NCI-H2171 (cell line): Measurements from ENCODE around the gene ACTR6.
"Not testable (repeated sequence)": the region's sequence is repeated elsewhere in the genome, so short reads cannot be mapped to it uniquely, and the experiment has no call there.

Experiments
- DNase-seq: peaks from one replicate; lab custom pipeline; 2025; lab: John Stamatoyannopoulos, UW

ACTR6 gene

DNA sequence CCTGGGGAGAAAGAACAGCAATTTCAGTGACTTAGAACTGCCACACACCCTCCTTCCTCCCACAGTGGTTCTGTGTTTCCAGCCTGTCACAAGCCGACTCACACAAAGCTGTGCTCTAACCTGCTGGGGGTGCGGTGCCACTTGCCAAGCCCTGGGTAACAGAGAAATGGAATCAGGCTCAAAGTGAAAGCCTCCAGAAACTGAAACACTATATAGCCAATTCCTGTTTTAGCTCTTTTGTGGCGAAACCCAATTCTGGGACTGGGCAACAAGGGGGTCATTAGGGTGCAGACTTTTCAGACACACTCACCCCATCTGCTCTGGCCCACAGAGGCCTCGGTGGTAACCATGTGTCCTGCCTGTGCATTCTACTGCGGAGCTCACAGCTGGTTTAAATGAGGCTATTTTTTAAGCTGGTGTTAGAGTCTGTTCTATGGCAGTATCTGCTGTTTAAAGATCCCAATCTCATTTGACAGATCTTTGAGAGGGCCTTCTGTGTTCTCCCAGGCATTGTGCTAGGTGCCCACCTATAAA lies 15.2 kb upstream of the ACTR6 start:
- no peak for DNase-seq

- DNase-seq = no peak
Observed at GRCh38 chr12:100186071-100186470, 14.5 kb upstream of the ACTR6 start.

- no peak for DNase-seq
Observed at GRCh38 chr12:100187068-100187467, 13.5 kb upstream of the ACTR6 start.

- no peak for DNase-seq
Observed at GRCh38 chr12:100187857-100188519, 12.6 kb upstream of the ACTR6 start.

GRCh38 chr12:100188888-100189635 lies 11.6 kb upstream of the ACTR6 start:
- DNase-seq = not testable (repeated sequence)

DNA sequence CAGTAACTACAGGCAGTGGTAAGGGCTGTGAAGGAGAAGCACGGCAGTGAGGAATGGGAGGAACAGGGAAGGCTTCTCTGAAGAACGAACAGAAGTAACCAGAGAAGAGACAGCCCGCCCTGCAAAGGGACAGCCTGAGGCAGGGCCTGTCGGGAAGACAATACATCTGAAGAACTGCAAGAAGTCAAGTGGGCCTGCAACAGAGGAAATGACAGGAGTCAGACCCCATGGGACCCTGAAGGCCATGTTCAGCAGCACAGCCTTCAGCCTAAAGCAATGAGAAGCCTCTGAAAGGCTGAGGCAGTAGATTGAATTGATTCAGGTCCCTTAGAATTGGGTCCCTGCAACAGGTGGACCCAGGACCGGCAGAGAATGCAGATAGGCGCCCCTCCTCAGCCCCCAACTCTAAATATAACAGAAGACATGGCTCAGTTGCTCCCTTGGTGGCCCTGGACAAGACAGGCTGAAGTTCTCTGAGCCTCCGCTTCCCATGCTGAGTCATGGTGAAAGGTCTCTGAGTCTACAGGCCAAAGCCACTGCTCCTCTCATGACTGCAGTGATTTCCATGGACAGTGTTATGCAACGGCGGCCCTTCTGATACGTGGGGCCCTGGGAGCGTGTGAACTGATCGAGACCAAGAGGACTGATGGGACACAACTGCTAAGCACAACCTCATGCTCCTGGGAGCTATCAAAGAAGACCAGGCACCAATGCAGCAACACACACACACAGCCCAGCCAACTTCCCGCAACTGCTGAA lies 10.8 kb upstream of the ACTR6 start:
- no peak for DNase-seq

- no peak for DNase-seq
Observed at GRCh38 chr12:100193085-100193484, 7.5 kb upstream of the ACTR6 start.

GRCh38 chr12:100197486-100197885 lies 3.1 kb upstream of the ACTR6 start:
- no peak for DNase-seq

GRCh38 chr12:100199023-100199346 lies 1.6 kb upstream of the ACTR6 start:
- DNase-seq = no peak

DNA sequence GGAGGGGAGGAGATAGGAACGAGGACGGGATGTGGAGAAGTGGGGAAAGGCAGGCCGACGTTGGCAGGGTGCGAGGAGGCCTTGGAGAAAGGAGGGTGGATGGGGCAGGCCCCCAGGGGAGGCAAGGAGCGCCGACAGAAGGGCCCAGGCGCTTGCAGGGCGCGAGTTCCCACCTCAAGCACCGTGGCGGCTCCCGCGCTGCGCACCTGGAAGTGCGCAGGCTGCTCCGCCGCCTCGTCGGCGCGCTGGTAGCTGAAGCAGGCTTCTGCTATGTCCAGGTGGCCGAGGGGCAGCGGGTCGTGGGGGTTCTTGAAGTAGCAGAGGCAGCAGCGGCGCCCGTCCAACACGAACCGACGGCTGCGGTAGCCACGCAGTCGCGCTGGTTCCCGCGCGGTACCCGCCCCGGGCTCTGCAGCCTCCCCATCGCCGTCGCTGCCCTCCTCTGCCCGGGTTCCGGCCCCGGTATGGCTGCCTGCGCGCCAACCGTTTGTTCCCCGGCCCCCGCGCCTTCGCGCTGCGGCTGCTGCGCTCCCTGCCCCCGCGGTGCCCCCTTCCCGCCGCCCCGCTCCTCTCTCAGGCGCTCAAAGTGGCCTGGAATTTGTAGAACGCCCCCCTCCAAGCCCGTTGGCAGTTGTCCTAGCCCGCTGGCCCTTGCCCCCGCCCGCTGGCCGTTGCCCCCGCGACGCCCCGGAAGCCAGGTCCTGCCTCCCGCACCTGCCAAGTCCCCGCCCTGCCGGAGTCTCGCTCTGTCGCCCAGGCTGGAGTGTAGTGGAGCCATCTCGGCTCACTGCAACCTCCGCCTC lies 1.1 kb upstream of the ACTR6 start:
- DNase-seq = peak; percentile 56

DNA sequence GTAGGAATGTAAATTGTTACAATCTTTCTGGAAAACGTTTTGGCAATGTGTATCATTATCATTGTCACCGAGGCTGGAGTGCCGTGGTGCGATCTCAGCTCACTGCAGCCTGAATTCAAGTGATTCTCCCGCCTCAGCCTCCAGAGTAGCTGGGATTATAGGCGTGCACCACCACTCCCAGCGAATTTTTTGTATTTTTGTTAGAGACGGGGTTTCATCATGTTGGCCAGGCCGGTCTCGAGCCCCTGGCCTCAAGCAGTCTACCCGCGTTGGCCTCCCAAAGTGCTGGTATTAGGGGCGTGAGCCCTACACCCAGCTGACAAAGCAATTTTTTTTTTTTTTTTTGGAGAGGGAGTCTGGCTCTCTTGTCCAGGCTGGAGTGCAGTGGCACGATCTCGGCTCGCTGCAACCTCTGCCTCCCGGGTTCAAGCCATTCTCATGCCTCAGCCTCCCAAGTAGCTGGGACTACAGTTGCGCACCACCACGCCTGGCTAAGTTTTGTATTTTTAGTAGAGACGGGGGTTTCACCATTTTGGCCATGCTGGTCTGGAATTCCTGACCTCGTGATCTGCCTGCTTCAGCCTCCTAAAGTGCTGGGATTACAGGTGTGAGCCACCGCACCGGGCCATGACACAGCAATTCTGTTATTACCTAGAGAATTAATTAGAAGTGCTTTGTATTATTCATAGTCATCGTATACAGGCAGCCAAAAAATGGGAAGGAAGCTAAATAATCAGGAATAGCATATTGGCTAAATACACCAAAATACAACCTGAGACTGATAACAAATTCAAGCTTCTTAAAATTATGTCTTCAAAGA lies 1.2 kb downstream of the ACTR6 start:
- no peak for DNase-seq

- no peak for DNase-seq
Observed at GRCh38 chr12:100207311-100207710, 6.7 kb downstream of the ACTR6 start.

DNA sequence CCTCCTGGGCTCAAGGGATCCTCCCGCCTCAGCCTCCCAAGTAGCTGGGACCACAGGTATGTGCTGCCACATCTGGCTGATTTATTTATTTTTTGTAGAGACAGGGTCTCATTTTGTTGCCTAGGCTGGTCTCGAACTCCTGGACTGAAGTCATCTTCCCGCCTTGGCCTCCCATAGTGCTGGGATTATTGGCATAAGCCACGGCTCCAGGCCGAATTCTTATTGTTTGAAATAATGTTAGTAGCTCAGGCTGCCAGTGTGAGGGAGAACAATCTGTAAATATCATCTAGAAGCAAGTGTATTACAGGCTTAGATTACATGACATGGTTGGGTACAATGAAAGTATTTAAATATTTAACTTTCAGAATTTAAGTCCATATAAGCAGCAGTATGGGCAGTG lies 8.2 kb downstream of the ACTR6 start:
- no peak for DNase-seq

GRCh38 chr12:100211698-100212097 lies 11.1 kb downstream of the ACTR6 start:
- no peak for DNase-seq

DNA sequence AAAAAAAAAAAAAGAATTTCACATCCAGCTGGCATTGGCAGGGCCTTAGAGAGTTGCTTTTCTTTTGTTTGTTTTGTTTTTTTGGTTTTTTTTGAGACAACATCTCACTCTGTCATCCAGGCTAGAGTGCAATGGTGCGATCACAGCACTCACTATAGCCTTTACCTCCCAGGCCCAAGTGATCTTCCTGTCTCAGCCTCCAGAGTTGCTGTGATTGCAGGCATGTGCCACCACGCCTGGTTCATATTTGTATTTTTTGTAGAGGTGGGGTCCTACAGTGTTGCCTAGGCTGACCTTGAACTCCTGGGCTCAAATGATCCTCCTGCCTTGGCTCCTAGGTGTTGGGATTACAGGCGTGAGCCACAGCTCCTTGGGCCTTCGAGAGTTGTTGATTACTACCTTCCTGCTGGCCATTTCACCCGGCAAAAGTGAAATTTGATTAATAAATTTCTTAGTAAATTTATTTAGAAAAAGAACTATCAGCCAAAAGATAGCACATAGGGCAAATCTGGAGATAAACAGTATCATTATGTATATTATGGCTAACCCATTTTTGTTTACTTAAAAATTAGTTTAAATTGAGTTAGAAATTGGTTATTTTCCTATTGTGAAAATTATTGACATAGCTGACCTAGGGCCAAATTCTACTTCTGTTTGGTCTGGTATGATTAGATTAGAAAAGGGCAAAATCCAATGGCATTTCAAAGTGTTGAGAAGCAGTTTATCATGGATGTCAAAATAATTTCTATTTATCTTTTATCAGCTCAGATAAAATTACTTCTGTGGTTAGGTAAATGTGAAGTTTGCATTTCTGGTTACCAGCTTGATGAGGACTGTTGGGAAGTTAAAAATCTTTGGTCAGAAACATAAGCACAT lies 12.6 kb downstream of the ACTR6 start:
- DNase-seq = no peak

DNA sequence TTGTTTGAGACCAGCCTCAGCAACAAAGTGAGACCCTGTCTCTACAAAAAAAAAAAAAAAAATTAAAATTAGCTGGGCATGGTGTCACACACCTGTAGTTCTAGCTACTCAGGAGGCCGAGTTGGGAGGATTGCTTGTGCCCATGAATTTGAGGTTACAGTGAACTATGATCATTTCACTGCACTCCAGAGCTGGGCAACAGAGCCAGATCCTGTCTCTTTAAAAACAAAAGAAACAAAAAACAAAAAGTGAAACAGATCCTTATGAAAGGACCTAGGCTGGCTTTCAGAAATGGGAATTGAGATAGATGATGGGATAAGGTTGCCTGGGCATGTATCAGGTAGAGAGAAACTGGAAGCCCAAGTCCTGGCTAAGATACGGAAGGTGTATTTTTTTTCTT lies 13.9 kb downstream of the ACTR6 start:
- DNase-seq = no peak

GRCh38 chr12:100215209-100215608 lies 14.6 kb downstream of the ACTR6 start:
- no peak for DNase-seq

GRCh38 chr12:100216337-100216736 lies 15.7 kb downstream of the ACTR6 start:
- no peak for DNase-seq

- no peak for DNase-seq
Observed at GRCh38 chr12:100219328-100220109, 18.9 kb downstream of the ACTR6 start.
